ENCODE data around the gene LRRC31. TPM values are rescaled to one million over a fixed set of nuclear protein-coding genes. Genes with fewer than 3 reads are reported as not detected.

LRRC31 gene
- polyA plus RNA-seq, 1 of the 3 experiments (the other 2 are of a cell fraction) = not detected

DNA sequence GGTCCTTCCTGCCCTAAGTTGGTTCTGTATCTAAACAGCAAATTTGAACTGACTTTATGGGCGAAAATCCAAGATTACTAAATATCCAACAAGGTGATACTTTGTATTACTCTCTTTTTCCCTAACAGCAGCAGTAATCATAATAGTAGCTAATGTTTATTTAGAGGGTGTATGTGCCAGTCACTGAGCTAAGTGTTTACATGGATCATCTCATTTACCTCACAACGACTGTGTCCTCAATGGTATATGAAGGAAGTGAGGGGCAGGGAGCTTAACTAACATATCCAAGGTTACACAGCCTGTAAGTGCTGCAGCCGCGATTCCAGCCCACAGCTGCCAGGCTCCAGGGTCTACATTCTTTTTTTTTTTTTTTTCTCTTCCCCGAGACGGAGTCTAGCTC, 46.8 kb downstream of the LRRC31 start:
- 62% methylated on average over 6 of the region's 6 CpGs for WGBS (ENCODE audit: low lambda C conversion rate)
- Histone ChIP-seq H3K9ac (no peak overlapping the region), H3F3A (replicated peaks; ENCODE audit: insufficient read depth) (no peaks in the 10 kb centered on the region), H3K27ac (ENCODE audit: low read depth in 2 of 2, low read length in 1 of 2) (no peak overlapping the region), H3K36me3 (replicated peaks in 1 of 2; ENCODE audit: control insufficient read depth in 1 of 2, insufficient read depth in 2 of 2, low read length in 1 of 2) (no peaks in the 10 kb centered on the region), H3K4me2 (no peak overlapping the region), H2AFZ (ENCODE audit: low read depth) (no peak overlapping the region), H3K9me3 (no peaks in the 10 kb centered on the region; the same call in 1 of the 2 replicates), H3K4me1 (ENCODE audit: control insufficient read depth in 1 of 2, insufficient read depth in 2 of 2, low read depth in 1 of 2, low read length in 1 of 2) (peaks cover 0 to 3% of the 10 kb centered on the region in 2 experiments; a peak in 2 of 4 replicates), H3K27me3 (ENCODE audit: insufficient read depth) (no peaks in the 10 kb centered on the region), H3K79me2 (ENCODE audit: insufficient read depth) (no peaks in the 10 kb centered on the region), H4K20me1 (ENCODE audit: insufficient read depth) (no peaks in the 10 kb centered on the region), H3K9me2 (no peaks in the 10 kb centered on the region), H3K4me3 (ENCODE audit: low read depth in 2 of 2, low read length in 1 of 2) (no peak overlapping the region)
- ChIA-PET POLR2A (interaction anchor here (0.7 kb wide), 1 partner anchor 9 kb away, joined by 3 read pairs; no protein-coding TSS in a partner anchor), CTCF (interaction anchor here (1.0 kb wide), 1 partner anchor 39 kb away, joined by 3 read pairs; no protein-coding TSS in a partner anchor)
- no peak for DNase-seq
- TF ChIP-seq CHD2 (IDR thresholded peaks at IDR 0.05; ENCODE audit: low read length, partially characterized antibody) (no peak), GATA2 (CRISPR knock-in tag; IDR thresholded peaks at IDR 0.05) (no peak), MEF2A (IDR thresholded peaks at IDR 0.05; ENCODE audit: borderline replicate concordance, low read depth) (no peak), GABPA (IDR thresholded peaks at IDR 0.05; ENCODE audit: low read depth) (no peak), FOXJ3 (CRISPR knock-in tag; IDR thresholded peaks at IDR 0.05) (no peak), SIN3A (IDR thresholded peaks at IDR 0.05; ENCODE audit: borderline replicate concordance, low read depth, low read length) (no peak), MXI1 (IDR thresholded peaks at IDR 0.05; ENCODE audit: low read depth, low read length) (no peak), RXRA (IDR thresholded peaks at IDR 0.05; ENCODE audit: borderline replicate concordance, low read depth) (no peak), YY1 (IDR thresholded peaks at IDR 0.05; ENCODE audit: low read depth) (no peak)
- TF ChIP-seq, protein P1, sequence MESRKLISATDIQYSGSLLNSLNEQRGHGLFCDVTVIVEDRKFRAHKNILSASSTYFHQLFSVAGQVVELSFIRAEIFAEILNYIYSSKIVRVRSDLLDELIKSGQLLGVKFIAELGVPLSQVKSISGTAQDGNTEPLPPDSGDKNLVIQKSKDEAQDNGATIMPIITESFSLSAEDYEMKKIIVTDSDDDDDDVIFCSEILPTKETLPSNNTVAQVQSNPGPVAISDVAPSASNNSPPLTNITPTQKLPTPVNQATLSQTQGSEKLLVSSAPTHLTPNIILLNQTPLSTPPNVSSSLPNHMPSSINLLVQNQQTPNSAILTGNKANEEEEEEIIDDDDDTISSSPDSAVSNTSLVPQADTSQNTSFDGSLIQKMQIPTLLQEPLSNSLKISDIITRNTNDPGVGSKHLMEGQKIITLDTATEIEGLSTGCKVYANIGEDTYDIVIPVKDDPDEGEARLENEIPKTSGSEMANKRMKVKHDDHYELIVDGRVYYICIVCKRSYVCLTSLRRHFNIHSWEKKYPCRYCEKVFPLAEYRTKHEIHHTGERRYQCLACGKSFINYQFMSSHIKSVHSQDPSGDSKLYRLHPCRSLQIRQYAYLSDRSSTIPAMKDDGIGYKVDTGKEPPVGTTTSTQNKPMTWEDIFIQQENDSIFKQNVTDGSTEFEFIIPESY (IDR thresholded peaks at IDR 0.05; ENCODE audit: borderline replicate concordance, low read depth) = no peak
- TF ChIP-seq, protein P2, sequence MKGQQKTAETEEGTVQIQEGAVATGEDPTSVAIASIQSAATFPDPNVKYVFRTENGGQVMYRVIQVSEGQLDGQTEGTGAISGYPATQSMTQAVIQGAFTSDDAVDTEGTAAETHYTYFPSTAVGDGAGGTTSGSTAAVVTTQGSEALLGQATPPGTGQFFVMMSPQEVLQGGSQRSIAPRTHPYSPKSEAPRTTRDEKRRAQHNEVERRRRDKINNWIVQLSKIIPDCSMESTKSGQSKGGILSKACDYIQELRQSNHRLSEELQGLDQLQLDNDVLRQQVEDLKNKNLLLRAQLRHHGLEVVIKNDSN (IDR thresholded peaks at IDR 0.05; ENCODE audit: borderline replicate concordance, low read depth) = no peak
- TF ChIP-seq, protein P3, sequence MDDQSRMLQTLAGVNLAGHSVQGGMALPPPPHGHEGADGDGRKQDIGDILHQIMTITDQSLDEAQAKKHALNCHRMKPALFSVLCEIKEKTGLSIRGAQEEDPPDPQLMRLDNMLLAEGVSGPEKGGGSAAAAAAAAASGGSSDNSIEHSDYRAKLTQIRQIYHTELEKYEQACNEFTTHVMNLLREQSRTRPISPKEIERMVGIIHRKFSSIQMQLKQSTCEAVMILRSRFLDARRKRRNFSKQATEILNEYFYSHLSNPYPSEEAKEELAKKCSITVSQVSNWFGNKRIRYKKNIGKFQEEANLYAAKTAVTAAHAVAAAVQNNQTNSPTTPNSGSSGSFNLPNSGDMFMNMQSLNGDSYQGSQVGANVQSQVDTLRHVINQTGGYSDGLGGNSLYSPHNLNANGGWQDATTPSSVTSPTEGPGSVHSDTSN (IDR thresholded peaks at IDR 0.05) = no peak
- TF ChIP-seq, protein P4, sequence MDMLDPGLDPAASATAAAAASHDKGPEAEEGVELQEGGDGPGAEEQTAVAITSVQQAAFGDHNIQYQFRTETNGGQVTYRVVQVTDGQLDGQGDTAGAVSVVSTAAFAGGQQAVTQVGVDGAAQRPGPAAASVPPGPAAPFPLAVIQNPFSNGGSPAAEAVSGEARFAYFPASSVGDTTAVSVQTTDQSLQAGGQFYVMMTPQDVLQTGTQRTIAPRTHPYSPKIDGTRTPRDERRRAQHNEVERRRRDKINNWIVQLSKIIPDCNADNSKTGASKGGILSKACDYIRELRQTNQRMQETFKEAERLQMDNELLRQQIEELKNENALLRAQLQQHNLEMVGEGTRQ (IDR thresholded peaks at IDR 0.05; ENCODE audit: borderline replicate concordance, low read depth, low read length) = no peak
- TF ChIP-seq, protein P5, sequence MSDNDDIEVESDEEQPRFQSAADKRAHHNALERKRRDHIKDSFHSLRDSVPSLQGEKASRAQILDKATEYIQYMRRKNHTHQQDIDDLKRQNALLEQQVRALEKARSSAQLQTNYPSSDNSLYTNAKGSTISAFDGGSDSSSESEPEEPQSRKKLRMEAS (IDR thresholded peaks at IDR 0.05; ENCODE audit: low read depth) = no peak

Data from SK-N-SH (cell line).